Measurements from ENCODE around the gene EMCN. TPM values are rescaled to one million over a fixed set of nuclear protein-coding genes. Genes with fewer than 3 reads are reported as not detected.
"Not testable (repeated sequence)": the region's sequence is repeated elsewhere in the genome, so short reads cannot be mapped to it uniquely, and the experiment has no call there.

Gene EMCN
- total RNA-seq, 4 donors from 2014 or later = 27.0 to 69.7 (median 44.5) TPM

GRCh38 chr4:100547541-100548199 lies 29.8 kb upstream of the EMCN start:
- WGBS, 2 donors = 87 to 93% methylated on average over 6 of the region's 6 CpGs
- no peaks in the 10 kb centered on the region for H3K9me3 ChIP-seq

GRCh38 chr4:100545427-100545826 lies 27.6 kb upstream of the EMCN start:
- WGBS, 2 donors = 58 to 71% methylated on average over 5 of the region's 5 CpGs
- Histone ChIP-seq H3K27me3 (no peaks in the 10 kb centered on the region), H3K36me3 (no peaks in the 10 kb centered on the region), H3K9me3 (no peaks in the 10 kb centered on the region), H3K27ac (no peak overlapping the region), H3K4me1 (no peaks in the 10 kb centered on the region), H3K4me3 (replicated peaks in 1 of 3) (no peak overlapping the region)
- no peak for DNase-seq
- intact Hi-C loops (cut with DNase I) = no loop called here
- no peak for TF ChIP-seq CTCF (IDR thresholded peaks at IDR 0.05)
- TF ChIP-seq POLR2A (IDR thresholded peaks at IDR 0.05) = no peak

More at GRCh38 chr4:100547541-100548199, 29.8 kb upstream of the EMCN start:
- intact Hi-C loops (cut with DNase I) = no loop called here
- Histone ChIP-seq H3K27me3 (no peaks in the 10 kb centered on the region), H3K36me3 (no peaks in the 10 kb centered on the region), H3K4me3 (replicated peaks in 1 of 3) (no peak overlapping the region), H3K4me1 (no peaks in the 10 kb centered on the region), H3K27ac (no peak overlapping the region)
- TF ChIP-seq CTCF (IDR thresholded peaks at IDR 0.05) (no peak), POLR2A (IDR thresholded peaks at IDR 0.05) (no peak)
- DNase-seq = no peak

GRCh38 chr4:100540131-100540530 lies 22.3 kb upstream of the EMCN start:
- intact Hi-C loops (cut with DNase I) = no loop called here
- no peak for DNase-seq
- Histone ChIP-seq H3K27ac (no peak overlapping the region), H3K27me3 (no peaks in the 10 kb centered on the region), H3K9me3 (no peaks in the 10 kb centered on the region), H3K4me1 (no peaks in the 10 kb centered on the region), H3K36me3 (no peaks in the 10 kb centered on the region), H3K4me3 (replicated peaks in 1 of 3) (no peak overlapping the region)
- TF ChIP-seq CTCF (IDR thresholded peaks at IDR 0.05) = no peak
- TF ChIP-seq POLR2A (IDR thresholded peaks at IDR 0.05) = no peak

- Histone ChIP-seq H3K4me3 (replicated peaks in 1 of 3) (no peak overlapping the region), H3K4me1 (no peaks in the 10 kb centered on the region), H3K27ac (no peak overlapping the region), H3K9me3 (no peaks in the 10 kb centered on the region), H3K27me3 (no peaks in the 10 kb centered on the region), H3K36me3 (no peaks in the 10 kb centered on the region)
- intact Hi-C loops (cut with DNase I) = no loop called here
- no peak for DNase-seq
- WGBS, 2 donors = 65% methylated on average over 4 of the region's 4 CpGs
- no peak for TF ChIP-seq POLR2A (IDR thresholded peaks at IDR 0.05)
- TF ChIP-seq CTCF (IDR thresholded peaks at IDR 0.05) = no peak
Observed at GRCh38 chr4:100539706-100540105, 21.9 kb upstream of the EMCN start.

GRCh38 chr4:100533741-100534140 lies 15.9 kb upstream of the EMCN start:
- no peak for TF ChIP-seq POLR2A (IDR thresholded peaks at IDR 0.05)
- no peak for TF ChIP-seq CTCF (IDR thresholded peaks at IDR 0.05)
- no peaks in the 10 kb centered on the region for H3K27me3 ChIP-seq
- no peak overlapping the region for H3K27ac ChIP-seq
- H3K9me3 ChIP-seq = no peaks in the 10 kb centered on the region
- no peak for DNase-seq
- no peaks in the 10 kb centered on the region for H3K36me3 ChIP-seq
- intact Hi-C loops (cut with DNase I) = no loop called here
- H3K4me3 ChIP-seq (replicated peaks in 1 of 3) = no peak overlapping the region
- no peaks in the 10 kb centered on the region for H3K4me1 ChIP-seq
- WGBS, 2 donors = 90 to 92% methylated on average over 1 of the region's 1 CpG

GRCh38 chr4:100530161-100530560 lies 12.3 kb upstream of the EMCN start:
- H3K27ac ChIP-seq; H3K4me3 ChIP-seq (replicated peaks in 1 of 3); intact Hi-C loops (cut with DNase I); H3K4me1 ChIP-seq; H3K9me3 ChIP-seq; H3K36me3 ChIP-seq; H3K27me3 ChIP-seq; DNase-seq: not testable (repeated sequence)
- 90 to 94% methylated on average over 4 of the region's 4 CpGs for WGBS, 2 donors
